SU-DHL-6 (cell line): ENCODE results near the gene PARP12.

ENCODE experiments used
- H2AFZ ChIP-seq: fragments of 200-600 bp; sonication (generic); 2 replicates; pipeline ENCODE4 v1.6.1; 2014; ENCODE audit warnings: low read depth, mild to moderate bottlenecking, moderate library complexity, mixed read lengths, antibody characterized with exemption, low read length; ENCODE audit not compliant: severe bottlenecking
- H3F3A ChIP-seq: fragments of 200-600 bp; shearing (Covaris generic); 2 replicates; pipeline ENCODE4 v1.6.0; 2016; ENCODE audit warnings: antibody characterized with exemption, mild to moderate bottlenecking; ENCODE audit not compliant: insufficient read depth
- H3K27ac ChIP-seq: fragments of 200-600 bp; sonication (generic); 2 replicates; pipeline ENCODE4 v1.5.1; 2016; ENCODE audit warnings: low read depth, mild to moderate bottlenecking, low read length, moderate library complexity, mixed read lengths
- H3K27me3 ChIP-seq: fragments of 200-600 bp; sonication (generic), shearing (Covaris generic); 2 replicates; pipeline ENCODE4 v1.6.0; 2014; ENCODE audit warnings: mild to moderate bottlenecking, low read length
- H3K36me3 ChIP-seq: fragments of 200-600 bp; sonication (generic); 2 replicates; pipeline ENCODE4 v1.6.1; 2014; ENCODE audit warnings: mild to moderate bottlenecking, low read length, mixed read lengths
- H3K4me2 ChIP-seq: fragments of 300-600, 200-600 bp; shearing (Covaris generic), sonication (generic); 2 replicates; pipeline ENCODE4 v1.6.0; 2014; ENCODE audit warnings: low read length, low read depth, mild to moderate bottlenecking; ENCODE audit not compliant: poor library complexity, severe bottlenecking
- H3K4me3 ChIP-seq: fragments of 200-600 bp; sonication (generic); 2 replicates; pipeline ENCODE4 v1.5.1; 2014; ENCODE audit warnings: antibody characterized with exemption, low read length, mild to moderate bottlenecking, mixed read lengths; ENCODE audit not compliant: insufficient read depth, poor library complexity, severe bottlenecking
- H3K79me2 ChIP-seq: fragments of 200-600 bp; sonication (generic); 2 replicates; pipeline ENCODE4 v1.6.1; 2014; ENCODE audit warnings: mild to moderate bottlenecking, low read length, moderate library complexity; ENCODE audit not compliant: insufficient read depth
- H3K9ac ChIP-seq: fragments of 200-600 bp; sonication (generic); 2 replicates; pipeline ENCODE4 v1.7.0; 2014; ENCODE audit warnings: mild to moderate bottlenecking, low read length
- H3K9me2 ChIP-seq: fragments of 200-600 bp; sonication (generic); replicated peaks from 2 replicates; pipeline ENCODE4 v1.6.1; 2014; ENCODE audit warnings: low read length; ENCODE audit not compliant: insufficient read depth
- H3K9me3 ChIP-seq: fragments of 200-600 bp; sonication (generic); 2 replicates; pipeline ENCODE4 v1.6.1; 2014; ENCODE audit warnings: low read length, mixed read lengths; ENCODE audit not compliant: insufficient read depth
- H4K20me1 ChIP-seq: fragments of 200-600 bp; sonication (generic); 2 replicates; pipeline ENCODE4 v1.6.1; 2014; ENCODE audit warnings: low read depth, mild to moderate bottlenecking, antibody characterized with exemption, low read length, moderate library complexity, mixed read lengths
- EZH2phosphoT487 ChIP-seq: fragments of 200-600 bp; sonication (generic), shearing (Covaris generic); conservative IDR thresholded peaks from 2 replicates; pipeline ENCODE4 v1.6.1; 2018; ENCODE audit warnings: mild to moderate bottlenecking, antibody characterized with exemption, low read length, moderate library complexity, mixed read lengths
- TF ChIP-seq, protein P1 (sequence below): fragments of 200-600 bp; sonication (generic); IDR thresholded peaks from one replicate; pipeline ENCODE4 v1.5.1; 2017; ENCODE audit warnings: antibody characterized with exemption, mild to moderate bottlenecking, low read length, moderate library complexity; ENCODE audit not compliant: insufficient read depth, poor library complexity, severe bottlenecking

PARP12 gene

GRCh38 chr7:140017034-140017433 is 45.7 kb downstream of the PARP12 start:
- no peaks in the 10 kb centered on the region for H3K9me3 ChIP-seq
- no peak overlapping the region for H3K4me3 ChIP-seq
- H3K79me2 ChIP-seq: no peaks in the 10 kb centered on the region
- H3K27me3 ChIP-seq: no peaks in the 10 kb centered on the region
- no peak overlapping the region for H3K27ac ChIP-seq
- H3K9me2 ChIP-seq: no peaks in the 10 kb centered on the region
- no peaks in the 10 kb centered on the region for H3K36me3 ChIP-seq
- H3K9ac ChIP-seq: no peak overlapping the region
- no peaks in the 10 kb centered on the region for H4K20me1 ChIP-seq
- no peaks in the 10 kb centered on the region for H3F3A ChIP-seq
- no peak for TF ChIP-seq EZH2phosphoT487
- TF ChIP-seq, protein P1, sequence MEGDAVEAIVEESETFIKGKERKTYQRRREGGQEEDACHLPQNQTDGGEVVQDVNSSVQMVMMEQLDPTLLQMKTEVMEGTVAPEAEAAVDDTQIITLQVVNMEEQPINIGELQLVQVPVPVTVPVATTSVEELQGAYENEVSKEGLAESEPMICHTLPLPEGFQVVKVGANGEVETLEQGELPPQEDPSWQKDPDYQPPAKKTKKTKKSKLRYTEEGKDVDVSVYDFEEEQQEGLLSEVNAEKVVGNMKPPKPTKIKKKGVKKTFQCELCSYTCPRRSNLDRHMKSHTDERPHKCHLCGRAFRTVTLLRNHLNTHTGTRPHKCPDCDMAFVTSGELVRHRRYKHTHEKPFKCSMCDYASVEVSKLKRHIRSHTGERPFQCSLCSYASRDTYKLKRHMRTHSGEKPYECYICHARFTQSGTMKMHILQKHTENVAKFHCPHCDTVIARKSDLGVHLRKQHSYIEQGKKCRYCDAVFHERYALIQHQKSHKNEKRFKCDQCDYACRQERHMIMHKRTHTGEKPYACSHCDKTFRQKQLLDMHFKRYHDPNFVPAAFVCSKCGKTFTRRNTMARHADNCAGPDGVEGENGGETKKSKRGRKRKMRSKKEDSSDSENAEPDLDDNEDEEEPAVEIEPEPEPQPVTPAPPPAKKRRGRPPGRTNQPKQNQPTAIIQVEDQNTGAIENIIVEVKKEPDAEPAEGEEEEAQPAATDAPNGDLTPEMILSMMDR: no peak
- no peak overlapping the region for H3K4me2 ChIP-seq
- no peak overlapping the region for H2AFZ ChIP-seq

GRCh38 chr7:140016540-140016939 is 46.2 kb downstream of the PARP12 start:
- no peak overlapping the region for H3K4me3 ChIP-seq
- TF ChIP-seq, protein P1: no peak
- no peaks in the 10 kb centered on the region for H3K27me3 ChIP-seq
- H3K27ac ChIP-seq: no peak overlapping the region
- H3K9me2 ChIP-seq: no peaks in the 10 kb centered on the region
- no peak overlapping the region for H3K4me2 ChIP-seq
- H3K9me3 ChIP-seq: no peaks in the 10 kb centered on the region
- H4K20me1 ChIP-seq: no peaks in the 10 kb centered on the region
- H2AFZ ChIP-seq: no peak overlapping the region
- no peaks in the 10 kb centered on the region for H3K79me2 ChIP-seq
- H3K9ac ChIP-seq: no peak overlapping the region
- H3K36me3 ChIP-seq: no peaks in the 10 kb centered on the region
- no peaks in the 10 kb centered on the region for H3F3A ChIP-seq

DNA sequence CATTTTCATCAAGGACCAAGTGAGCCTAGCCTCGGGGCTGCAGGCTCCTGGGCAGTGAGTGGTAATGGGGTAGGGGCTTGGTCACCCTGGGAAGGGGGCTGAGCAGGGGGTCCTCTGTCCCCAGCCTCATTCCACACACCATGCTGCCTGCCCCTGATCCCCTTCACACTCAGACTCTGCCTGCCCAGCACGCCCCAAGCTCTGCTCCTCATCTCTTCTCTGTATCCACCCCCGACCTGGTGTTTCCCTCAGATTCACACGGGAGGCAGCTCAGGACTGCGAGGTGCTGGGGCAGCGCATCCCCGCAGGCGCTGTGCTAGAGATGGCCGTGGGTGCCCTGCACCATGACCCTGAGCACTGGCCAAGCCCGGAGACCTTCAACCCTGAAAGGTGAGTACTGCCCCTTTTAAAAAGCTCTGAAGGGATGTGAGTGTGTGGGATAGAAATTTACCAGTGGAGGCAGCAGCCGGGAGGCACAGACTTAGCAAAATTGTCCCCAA is 47.2 kb downstream of the PARP12 start:
- H4K20me1 ChIP-seq: no peaks in the 10 kb centered on the region
- no peaks in the 10 kb centered on the region for H3K9me2 ChIP-seq
- no peaks in the 10 kb centered on the region for H3K36me3 ChIP-seq
- no peaks in the 10 kb centered on the region for H3K79me2 ChIP-seq
- H3K4me2 ChIP-seq: no peak overlapping the region
- TF ChIP-seq EZH2phosphoT487: no peak
- TF ChIP-seq, protein P1: no peak
- H3K4me3 ChIP-seq: no peak overlapping the region
- H2AFZ ChIP-seq: no peak overlapping the region
- H3K9me3 ChIP-seq: no peaks in the 10 kb centered on the region
- H3K9ac ChIP-seq: no peak overlapping the region
- H3K27me3 ChIP-seq: no peaks in the 10 kb centered on the region
- no peaks in the 10 kb centered on the region for H3F3A ChIP-seq
- H3K27ac ChIP-seq: no peak overlapping the region
